Skeletal muscle tissue (tissue), 4 donors: ENCODE measurements around the gene AGL. TPM values are rescaled to one million over a fixed set of nuclear protein-coding genes. Genes with fewer than 3 reads are reported as not detected.
A peak's percentile ranks its signal among the peaks of the same experiment; 100 is the strongest.
"Not testable (repeated sequence)": the region's sequence is repeated elsewhere in the genome, so short reads cannot be mapped to it uniquely, and the experiment has no call there.

Experiments used
- H3K27ac ChIP-seq: one replicate; pipeline ENCODE4 v1.7.0; 2013; ENCODE audit warnings: mild to moderate bottlenecking, low read depth, low read length, inconsistent platforms
- H3K27me3 ChIP-seq, 3 donors: one replicate each; pipeline ENCODE4 v1.7.0; 2013; ENCODE audit warnings: low read length in 3 of 3; ENCODE audit not compliant: control insufficient read depth in 3 of 3, insufficient read depth in 3 of 3
- H3K36me3 ChIP-seq, 3 donors: one replicate each; pipeline ENCODE4 v1.7.0; 2013; ENCODE audit warnings: low read length in 3 of 3; ENCODE audit not compliant: control insufficient read depth in 3 of 3, insufficient read depth in 3 of 3
- H3K4me1 ChIP-seq, 3 donors: one replicate each; pipeline ENCODE4 v1.7.0; 2013; ENCODE audit warnings: low read length in 3 of 3, mild to moderate bottlenecking in 3 of 3; ENCODE audit not compliant: control insufficient read depth in 3 of 3, insufficient read depth in 3 of 3
- H3K4me3 ChIP-seq, 3 donors: one replicate each; pipeline ENCODE4 v1.7.0; 2013; ENCODE audit warnings: low read length in 3 of 3
- H3K9ac ChIP-seq, 3 donors: one replicate each; pipeline ENCODE4 v1.7.0; 2013; ENCODE audit warnings: low read length in 3 of 3, mild to moderate bottlenecking in 3 of 3, moderate library complexity in 2 of 3, low read depth in 1 of 3
- H3K9me3 ChIP-seq, 3 donors: one replicate each; pipeline ENCODE4 v1.7.0; 2013; ENCODE audit warnings: low read length in 3 of 3; ENCODE audit not compliant: control insufficient read depth in 3 of 3
- total RNA-seq: library from RNA; depleted of rRNA; stranded (reverse); fragments of >200 nt; gene quantifications from one replicate; pipeline ENCODE4 v1.2.3, GENCODE V29; 2014
- donor health status: Osteomylitis.

The AGL gene
- total RNA-seq, 1 donor from 2014 or later = 156 TPM

- no peak overlapping the region for H3K27ac ChIP-seq
- H3K36me3 ChIP-seq = no peaks in the 10 kb centered on the region
- no peak overlapping the region for H3K4me3 ChIP-seq
- H3K27me3 ChIP-seq = no peaks in the 10 kb centered on the region
- peaks cover 12 to 24% (median 16%) of the 10 kb centered on the region in 3 donors for H3K4me1 ChIP-seq
- no peak overlapping the region for H3K9ac ChIP-seq
- H3K9me3 ChIP-seq = no peaks in the 10 kb centered on the region
Observed at GRCh38 chr1:99820546-99820945, 29.6 kb upstream of the AGL start.

GRCh38 chr1:99825098-99825497 is 25.1 kb upstream of the AGL start:
- Histone ChIP-seq H3K9me3 (no peaks in the 10 kb centered on the region), H3K27me3 (no peaks in the 10 kb centered on the region), H3K4me3 (no peak overlapping the region), H3K4me1 (peaks cover 3 to 14% (median 4%) of the 10 kb centered on the region in 3 donors), H3K27ac (no peak overlapping the region), H3K9ac (no peak overlapping the region), H3K36me3 (no peaks in the 10 kb centered on the region)

- H3K4me1 ChIP-seq = peaks cover 3 to 14% (median 4%) of the 10 kb centered on the region in 3 donors
- H3K9ac ChIP-seq = no peak overlapping the region
- no peaks in the 10 kb centered on the region for H3K27me3 ChIP-seq
- no peak overlapping the region for H3K27ac ChIP-seq
- H3K9me3 ChIP-seq = no peaks in the 10 kb centered on the region
- H3K36me3 ChIP-seq = no peaks in the 10 kb centered on the region
- no peak overlapping the region for H3K4me3 ChIP-seq
Observed at GRCh38 chr1:99825702-99826101, 24.5 kb upstream of the AGL start.

- Histone ChIP-seq H3K4me1 (peaks cover 3 to 14% (median 4%) of the 10 kb centered on the region in 3 donors), H3K9ac (no peak overlapping the region), H3K9me3 (no peaks in the 10 kb centered on the region), H3K4me3 (no peak overlapping the region), H3K27me3 (no peaks in the 10 kb centered on the region), H3K27ac (no peak overlapping the region), H3K36me3 (no peaks in the 10 kb centered on the region)
Observed at GRCh38 chr1:99827970-99828369, 22.2 kb upstream of the AGL start.

- H3K36me3 ChIP-seq = no peaks in the 10 kb centered on the region
- no peak overlapping the region for H3K9ac ChIP-seq
- peaks cover 3 to 14% (median 4%) of the 10 kb centered on the region in 3 donors for H3K4me1 ChIP-seq
- no peaks in the 10 kb centered on the region for H3K27me3 ChIP-seq
- no peak overlapping the region for H3K4me3 ChIP-seq
- H3K9me3 ChIP-seq = no peaks in the 10 kb centered on the region
- H3K27ac ChIP-seq = no peak overlapping the region
Observed at GRCh38 chr1:99829269-99829668, 20.9 kb upstream of the AGL start.

GRCh38 chr1:99833911-99834310 is 16.2 kb upstream of the AGL start:
- H3K27me3 ChIP-seq, H3K9me3 ChIP-seq, H3K4me3 ChIP-seq, H3K9ac ChIP-seq, H3K36me3 ChIP-seq, H3K27ac ChIP-seq: not testable (repeated sequence)
- H3K4me1 ChIP-seq = peaks cover 0 to 19% (median 12%) of the 10 kb centered on the region in 3 donors

GRCh38 chr1:99836171-99837103 is 13.7 kb upstream of the AGL start:
- Histone ChIP-seq H3K4me1 (peaks cover 0 to 16% (median 12%) of the 10 kb centered on the region in 3 donors), H3K27ac (peak overlapping the region; percentile 84), H3K4me3 (peak overlapping the region in 1 of 3 donors; percentile 32)
- not testable (repeated sequence) for H3K36me3 ChIP-seq, H3K9ac ChIP-seq, H3K9me3 ChIP-seq, H3K27me3 ChIP-seq

GRCh38 chr1:99840353-99840752 is 9.8 kb upstream of the AGL start:
- not testable (repeated sequence) for H3K4me3 ChIP-seq, H3K27me3 ChIP-seq, H3K36me3 ChIP-seq, H3K9me3 ChIP-seq, H3K9ac ChIP-seq
- Histone ChIP-seq H3K27ac (peak overlapping the region; percentile 14), H3K4me1 (peaks cover 0 to 22% (median 12%) of the 10 kb centered on the region in 3 donors)

- H3K27ac ChIP-seq = peak overlapping the region; percentile 61
- H3K4me3 ChIP-seq = no peak overlapping the region
- H3K36me3 ChIP-seq = no peaks in the 10 kb centered on the region
- peaks cover 0 to 27% (median 3%) of the 10 kb centered on the region in 3 donors for H3K4me1 ChIP-seq
- no peaks in the 10 kb centered on the region for H3K27me3 ChIP-seq
- H3K9me3 ChIP-seq = no peaks in the 10 kb centered on the region
- no peak overlapping the region for H3K9ac ChIP-seq
Observed at GRCh38 chr1:99843760-99844159, 6.4 kb upstream of the AGL start.

GRCh38 chr1:99845201-99845600 is 5.0 kb upstream of the AGL start:
- not testable (repeated sequence) for H3K4me3 ChIP-seq, H3K9ac ChIP-seq
- H3K27ac ChIP-seq = peak overlapping the region; percentile 61

More at GRCh38 chr1:99845201-99845600, 5.0 kb upstream of the AGL start:
- not testable (repeated sequence) for H3K9me3 ChIP-seq, H3K36me3 ChIP-seq, H3K27me3 ChIP-seq
- H3K4me1 ChIP-seq = peaks cover 5 to 35% (median 12%) of the 10 kb centered on the region in 3 donors
